HG03575 (cell line): Measurements from ENCODE around the gene GJA1.

ENCODE experiments used
- ATAC-seq: cut with Tn5 transposase; IDR thresholded peaks from one replicate; pipeline ENCODE4 v1.9.1; 2021; ENCODE audit not compliant: unreplicated experiment, insufficient number of reproducible peaks, low FRiP score; ENCODE audit errors: extremely low read depth

The GJA1 gene

GRCh38 chr6:121479486-121480098 lies 44.1 kb downstream of the GJA1 start:
- ATAC-seq: no peak

GRCh38 chr6:121480099-121480713 lies 44.8 kb downstream of the GJA1 start:
- no peak for ATAC-seq

- no peak for ATAC-seq
Observed at GRCh38 chr6:121482004-121482693, 46.7 kb downstream of the GJA1 start.

- ATAC-seq: no peak
Observed at GRCh38 chr6:121482751-121483150, 47.3 kb downstream of the GJA1 start.

GRCh38 chr6:121485359-121485811 lies 49.9 kb downstream of the GJA1 start:
- ATAC-seq: no peak

GRCh38 chr6:121491576-121491975 lies 56.1 kb downstream of the GJA1 start:
- ATAC-seq: no peak

- no peak for ATAC-seq
Observed at GRCh38 chr6:121492536-121492935, 57.1 kb downstream of the GJA1 start.

GRCh38 chr6:121497970-121498375 lies 62.5 kb downstream of the GJA1 start:
- no peak for ATAC-seq

- no peak for ATAC-seq
Observed at GRCh38 chr6:121498481-121499276, 63.2 kb downstream of the GJA1 start.
